DMS79 treated with DMSO at 0.1 percent for 48 hours (cell line): ENCODE measurements around the gene ROR2.

ENCODE experiments used
- DNase-seq: peaks from one replicate; lab custom pipeline; 2025; lab: John Stamatoyannopoulos, UW

ROR2 gene

DNA sequence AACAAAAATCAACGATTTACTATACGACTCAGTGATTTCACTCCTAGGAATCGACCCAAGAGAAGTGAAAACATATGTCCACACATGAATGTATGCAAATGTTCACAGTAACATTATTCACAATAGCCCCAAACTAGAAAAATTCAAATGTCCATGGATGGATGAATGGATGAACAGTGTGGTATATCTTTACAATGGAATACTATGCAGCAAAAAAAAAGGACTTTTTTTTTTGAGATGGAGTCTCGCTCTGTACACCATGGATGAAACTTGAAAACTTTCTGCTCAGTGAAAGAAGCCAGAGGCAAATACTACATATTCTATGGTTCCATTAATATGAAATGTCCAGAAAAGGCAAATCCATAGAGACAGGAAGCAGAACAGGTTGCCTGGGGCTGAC lies 233.8 kb downstream of the ROR2 start:
- DNase-seq = no peak

DNA sequence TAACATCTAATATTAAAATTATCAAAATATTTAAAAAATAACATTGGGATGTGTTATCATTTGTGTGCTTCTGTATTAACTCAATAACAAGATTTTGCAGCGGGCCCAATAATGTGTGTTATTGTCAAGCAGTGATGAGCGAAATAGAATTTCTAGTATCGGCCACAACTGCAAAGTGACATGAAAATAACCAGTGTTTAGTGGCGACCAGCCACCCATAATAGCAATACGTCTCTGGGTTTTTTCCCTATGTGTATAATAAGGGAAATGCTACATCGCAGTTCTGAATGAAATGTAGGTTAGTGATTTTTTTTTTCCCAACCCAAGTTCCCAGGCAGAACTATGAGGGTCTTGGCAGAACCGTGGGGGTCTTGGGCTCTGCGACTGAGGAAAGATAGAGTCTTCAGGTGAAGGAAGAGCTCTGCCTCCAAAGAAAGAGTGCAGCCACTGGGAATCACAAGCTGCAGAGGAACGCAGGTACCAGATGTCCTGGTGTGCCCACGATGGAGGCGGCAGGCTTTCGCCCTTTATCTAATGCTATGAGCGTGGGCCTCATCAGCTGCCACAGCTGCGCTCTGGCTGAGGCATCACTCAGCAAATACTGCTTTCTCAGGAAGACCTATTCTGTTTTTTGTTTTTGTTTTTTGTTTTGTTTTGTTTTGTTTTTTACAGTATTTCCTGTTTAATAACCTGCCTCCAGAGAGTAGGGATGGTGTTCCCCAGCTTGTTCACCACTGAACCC lies 235.0 kb downstream of the ROR2 start:
- DNase-seq = no peak

DNA sequence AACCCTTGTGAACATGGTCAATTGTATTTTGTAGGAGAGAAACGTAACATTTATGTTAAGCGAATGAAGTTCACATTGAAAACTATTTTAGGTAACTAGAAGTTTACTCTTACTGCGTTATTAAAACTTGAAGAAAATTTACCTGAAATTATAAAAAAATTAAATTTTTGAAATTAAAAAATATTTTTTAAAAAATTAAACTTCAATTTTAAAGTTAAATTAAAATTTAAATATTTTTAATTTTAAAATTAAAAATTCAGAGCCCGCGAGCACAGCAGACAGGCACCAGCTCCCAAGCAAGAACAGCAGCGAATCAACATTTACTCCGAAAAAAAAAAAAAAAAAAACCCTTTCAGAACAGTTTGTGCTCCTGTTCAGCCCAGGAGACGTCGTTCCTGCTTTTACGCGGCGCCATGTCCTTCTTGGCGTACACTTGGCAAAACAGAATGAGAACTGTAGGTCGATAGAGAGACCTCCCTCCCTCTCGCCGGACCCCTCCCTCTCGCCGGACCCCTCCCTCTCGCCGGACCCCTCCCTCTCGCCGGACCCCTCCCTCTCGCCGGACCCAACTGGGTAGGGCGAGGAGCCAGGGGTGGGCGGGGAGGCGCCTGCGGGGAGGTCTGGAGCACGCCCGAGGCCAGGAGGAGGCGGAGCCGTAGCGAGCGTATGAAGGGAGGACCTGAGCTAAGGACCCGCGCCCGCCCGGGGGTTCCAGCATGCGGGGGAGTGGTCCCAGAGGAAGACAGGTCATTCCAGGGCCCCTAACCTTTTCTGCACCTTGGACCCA lies 235.8 kb downstream of the ROR2 start:
- DNase-seq = peak; percentile 9

GRCh38 chr9:91712811-91713210 lies 237.2 kb downstream of the ROR2 start:
- DNase-seq = no peak

DNA sequence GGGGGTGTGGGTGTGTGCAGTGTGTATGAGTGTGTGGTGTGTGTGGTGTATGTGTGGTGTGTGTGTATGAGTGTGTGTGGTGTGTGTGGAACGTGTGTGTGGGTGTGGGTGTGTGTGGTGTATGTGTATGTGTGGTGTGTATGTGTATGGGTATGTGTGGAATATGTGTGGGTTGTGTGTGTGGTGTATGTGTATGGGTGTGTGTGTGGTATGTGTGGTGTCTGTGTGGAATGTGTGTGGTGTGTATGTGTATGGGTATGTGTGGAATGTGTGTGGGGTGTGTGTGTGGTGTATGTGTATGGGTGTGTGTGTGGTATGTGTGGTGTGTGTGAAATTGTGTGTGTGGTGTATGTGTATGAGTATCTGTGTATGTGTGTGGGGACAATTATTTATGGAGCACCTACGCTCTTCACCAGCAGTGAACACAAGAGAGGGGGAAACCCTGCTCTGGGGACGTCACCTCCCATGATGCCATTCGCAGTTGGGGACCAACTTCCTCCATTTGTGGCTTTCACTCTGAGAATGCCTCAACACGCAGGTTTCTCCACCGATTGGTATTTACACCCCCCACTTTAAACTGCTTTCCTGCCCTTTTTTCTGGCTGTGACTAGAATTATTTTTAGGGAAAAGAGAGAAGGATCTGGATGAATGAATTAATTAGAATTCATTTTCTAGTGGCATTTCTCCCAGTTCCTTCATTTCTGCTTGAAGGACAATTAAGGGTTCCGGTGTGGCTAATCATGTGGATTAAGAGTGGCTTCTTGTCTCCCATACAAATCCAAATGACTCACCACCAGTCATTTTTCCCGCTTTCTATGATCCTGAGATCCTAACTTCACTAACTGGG lies 238.1 kb downstream of the ROR2 start:
- DNase-seq = no peak

DNA sequence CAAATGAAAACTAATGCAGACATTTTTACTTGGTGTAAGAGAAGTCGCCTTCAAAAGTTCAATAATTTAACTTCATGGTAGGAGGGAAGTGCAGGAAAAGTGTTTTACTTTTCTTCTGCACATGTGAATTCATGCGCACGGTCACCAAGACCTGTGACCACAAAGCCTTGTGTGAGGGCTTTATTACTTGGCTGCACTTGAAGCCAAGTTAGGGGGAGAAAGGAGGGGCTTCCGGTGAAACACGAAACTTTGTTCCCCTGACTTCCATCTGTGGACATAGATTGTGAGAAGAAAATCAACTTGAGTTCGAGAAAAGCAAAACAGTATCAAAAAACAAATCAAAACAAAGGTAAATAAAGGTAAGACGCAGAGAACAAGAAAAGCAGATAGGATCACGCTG lies 239.9 kb downstream of the ROR2 start:
- DNase-seq = no peak

DNA sequence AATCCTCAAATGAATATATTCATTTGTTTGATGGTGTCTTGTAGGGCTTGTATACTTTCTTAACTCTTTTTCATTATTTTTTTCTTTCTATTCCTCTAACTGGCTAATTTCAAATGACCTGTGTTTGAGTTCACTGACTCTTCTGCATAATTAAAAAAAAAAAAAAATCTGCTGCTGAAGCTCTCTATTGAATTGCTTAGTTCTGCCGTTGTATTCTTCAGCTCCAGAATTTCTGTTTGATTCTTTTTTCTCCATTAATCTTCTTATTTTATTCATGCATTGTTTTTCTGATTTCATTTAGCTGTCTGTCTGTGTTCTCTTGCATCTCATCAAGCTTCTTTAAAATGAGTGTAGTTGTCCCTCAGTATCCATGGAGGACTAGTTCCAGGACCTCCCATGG lies 244.6 kb downstream of the ROR2 start:
- DNase-seq = no peak

DNA sequence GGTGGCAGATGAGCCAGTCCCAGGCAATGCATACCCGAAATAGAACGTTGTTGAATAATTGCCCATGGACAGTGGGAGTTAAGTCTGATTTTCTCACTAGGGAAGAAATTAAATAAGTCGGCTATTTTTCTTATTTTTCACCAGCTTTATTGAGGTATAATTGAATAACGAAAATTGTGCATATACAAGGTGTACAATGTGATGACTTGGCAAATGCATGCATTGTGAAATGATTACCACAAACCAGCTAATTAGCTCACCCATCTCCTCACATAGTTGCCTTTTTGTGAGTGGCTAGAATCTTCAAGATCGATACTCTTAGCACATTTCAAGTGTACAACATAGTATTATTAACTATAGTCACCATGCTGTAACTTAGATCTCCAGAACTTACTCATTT lies 249.6 kb downstream of the ROR2 start:
- no peak for DNase-seq

DNA sequence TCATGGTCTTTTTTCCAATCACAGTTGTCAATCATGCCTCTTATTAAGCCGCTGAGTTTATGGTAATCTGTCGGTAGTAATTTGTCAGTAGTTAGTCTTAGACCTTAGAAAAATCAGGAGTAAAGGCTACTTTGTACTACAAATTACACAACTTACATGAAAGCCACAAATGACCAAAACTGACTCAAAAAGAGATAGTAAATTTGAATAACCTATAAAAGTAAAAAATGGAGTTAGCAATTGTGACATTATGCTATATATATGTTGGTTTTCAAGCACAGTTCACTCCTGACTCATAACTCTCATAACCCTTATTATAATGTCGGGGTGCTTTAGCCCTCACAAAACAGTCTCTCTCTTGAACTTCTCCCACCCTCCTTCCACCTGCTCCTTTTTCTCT lies 251.8 kb downstream of the ROR2 start:
- DNase-seq = no peak

- DNase-seq = no peak
These were observed 252.8 kb downstream of the ROR2 start for GRCh38 chr9:91697201-91697600.

DNA sequence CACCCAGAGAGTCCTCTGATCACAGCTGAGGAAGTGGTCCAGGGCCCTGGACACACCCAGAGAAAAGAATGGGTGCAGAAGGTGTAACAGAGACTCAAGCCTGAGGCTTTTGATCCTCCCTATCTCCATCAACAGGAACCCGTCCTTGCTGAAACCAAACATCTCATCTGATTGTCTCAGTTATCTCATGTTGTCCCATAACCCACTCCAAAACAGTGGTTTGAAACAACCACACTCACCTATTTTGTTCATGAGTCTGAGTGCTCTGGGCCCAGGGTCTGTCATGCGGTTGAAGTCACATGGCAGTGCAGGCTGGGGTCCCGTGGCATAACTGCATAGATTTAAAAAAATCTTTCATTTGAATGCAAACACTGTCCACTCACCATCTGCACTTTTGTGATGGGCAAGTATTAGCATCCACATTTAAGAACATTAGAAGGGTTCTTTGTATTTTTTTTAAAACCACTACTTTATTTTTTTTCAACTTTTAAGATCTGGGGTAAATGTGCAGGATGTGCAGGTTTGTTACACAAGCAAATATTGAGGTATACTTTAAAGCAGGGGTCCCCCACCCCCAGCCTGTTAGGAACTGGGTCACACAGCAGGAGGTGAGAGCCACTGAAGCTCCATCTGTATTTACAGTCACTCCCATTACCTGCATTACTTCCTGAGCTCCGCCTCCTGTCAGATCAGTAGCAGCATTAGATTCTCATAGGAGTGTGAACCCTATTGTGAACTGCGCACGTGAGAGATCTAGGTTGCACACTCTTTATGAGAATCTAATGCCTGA lies 255.8 kb downstream of the ROR2 start:
- DNase-seq = no peak

- no peak for DNase-seq
These were observed 256.8 kb downstream of the ROR2 start for GRCh38 chr9:91693226-91693625.

DNA sequence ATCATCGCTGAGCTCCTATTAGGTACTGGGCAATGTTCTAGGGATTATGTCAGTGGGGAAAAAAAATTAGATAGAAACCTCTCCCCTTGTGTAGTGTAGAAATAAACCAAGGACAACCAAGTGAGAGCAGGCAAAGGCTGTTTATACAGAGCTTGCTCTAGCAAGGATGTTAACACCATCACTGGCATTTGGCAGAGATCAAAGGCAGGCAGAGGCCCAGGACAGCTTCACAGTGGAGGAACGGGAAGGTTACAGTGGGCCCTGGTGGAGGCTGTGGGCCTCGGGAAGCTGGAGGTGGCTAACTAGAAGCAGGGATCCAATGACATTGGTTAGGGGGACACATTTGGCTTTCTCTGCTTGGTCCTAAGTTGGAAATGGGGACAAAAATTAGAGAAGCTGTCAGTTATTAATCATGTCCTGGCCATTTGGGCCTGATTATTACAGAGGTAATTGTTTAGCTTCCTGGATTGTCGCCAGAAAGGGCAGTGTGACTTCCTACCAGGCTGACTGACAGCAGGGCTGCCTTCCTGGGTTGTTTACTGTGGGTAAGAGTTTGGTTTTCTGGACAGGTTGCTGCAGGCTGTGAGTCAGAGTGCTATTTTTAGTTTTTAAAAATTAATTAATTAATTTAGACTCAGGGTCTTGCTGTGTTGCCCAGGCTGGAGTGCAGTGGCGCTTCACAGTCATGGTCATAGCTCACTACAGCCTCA lies 259.3 kb downstream of the ROR2 start:
- DNase-seq = no peak

GRCh38 chr9:91689006-91689405 lies 261.0 kb downstream of the ROR2 start:
- no peak for DNase-seq

DNA sequence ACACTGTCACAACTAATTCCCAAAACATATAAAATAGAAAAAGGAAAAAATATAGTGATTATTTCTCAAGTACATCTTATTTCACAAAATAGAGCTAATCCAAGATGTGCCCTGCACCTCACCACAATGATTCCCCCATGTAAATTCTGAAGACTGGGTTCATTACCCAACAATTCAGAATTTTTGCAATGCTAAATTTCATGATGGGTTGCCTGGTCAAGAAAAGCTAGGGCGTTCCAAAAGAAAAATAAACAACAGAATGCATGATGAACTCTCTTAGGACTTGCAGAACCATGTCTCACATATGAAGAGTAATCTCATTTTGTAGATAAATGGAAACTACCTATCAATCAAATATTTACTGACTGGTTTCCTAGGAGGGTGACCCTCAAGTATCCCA lies 266.8 kb downstream of the ROR2 start:
- DNase-seq = no peak

DNA sequence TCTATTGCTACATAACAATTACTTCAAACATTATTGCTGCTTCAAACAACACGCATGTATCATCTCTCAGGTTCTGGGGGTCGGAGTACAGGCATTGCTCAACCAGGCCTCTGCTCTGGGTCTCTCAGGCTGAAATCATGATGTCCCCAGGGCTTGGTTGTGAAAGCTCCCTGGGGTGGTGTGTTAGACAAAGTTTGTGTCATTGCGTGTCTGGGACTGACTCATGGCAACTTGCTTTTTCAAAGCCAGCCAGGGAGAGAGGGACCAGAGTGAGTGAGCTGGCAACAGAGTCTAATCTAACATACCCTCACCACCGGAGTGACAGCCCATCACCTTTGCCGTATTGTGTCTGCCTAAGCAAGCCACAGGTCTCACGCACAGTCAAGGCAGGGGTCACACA lies 267.2 kb downstream of the ROR2 start:
- no peak for DNase-seq

- peak; percentile 2 for DNase-seq
These were observed 268.3 kb downstream of the ROR2 start for GRCh38 chr9:91681461-91682305.

- no peak for DNase-seq
These were observed 269.0 kb downstream of the ROR2 start for GRCh38 chr9:91680998-91681397.

- DNase-seq = no peak
These were observed 269.9 kb downstream of the ROR2 start for GRCh38 chr9:91680106-91680505.
